ENCODE data around the gene OSBPL8. TPM values are rescaled to one million over a fixed set of nuclear protein-coding genes. Genes with fewer than 3 reads are reported as not detected.

The OSBPL8 gene
- total and polyA plus RNA-seq, 12 donors, result 3.7 to 154 (median 45.1) TPM

GRCh38 chr12:76449016-76449415 is 110.6 kb downstream of the OSBPL8 start:
- Histone ChIP-seq H3K27me3 (no peaks in the 10 kb centered on the region), H3K36me3 (replicated peaks in 1 of 2) (no peaks in the 10 kb centered on the region), H3K4me3 (no peak overlapping the region), H3K27ac (no peak overlapping the region), H3K4me1 (replicated peaks in 1 of 2) (peaks cover 0 to 5% of the 10 kb centered on the region in 2 donors), H3K9me3 (replicated peaks in 1 of 3) (no peaks in the 10 kb centered on the region)
- no peak for DNase-seq
- TF ChIP-seq CTCF (IDR thresholded peaks at IDR 0.05) (no peak), POLR2A (IDR thresholded peaks at IDR 0.05) (no peak)
- WGBS, 4 donors, result 85 to 88% (median 86%) methylated on average over 1 of the region's 1 CpG
- intact Hi-C loops (cut with DNase I), result no loop called here

- Histone ChIP-seq H3K4me3 (no peak overlapping the region), H3K36me3 (replicated peaks in 1 of 2) (no peaks in the 10 kb centered on the region), H3K4me1 (replicated peaks in 1 of 2) (peaks cover 0 to 5% of the 10 kb centered on the region in 2 donors), H3K27me3 (no peaks in the 10 kb centered on the region), H3K27ac (no peak overlapping the region), H3K9me3 (replicated peaks in 1 of 3) (no peaks in the 10 kb centered on the region)
- DNase-seq, result no peak
- 87 to 96% (median 93%) methylated on average over 1 of the region's 1 CpG for WGBS, 4 donors
- TF ChIP-seq CTCF (IDR thresholded peaks at IDR 0.05), result no peak
- no peak for TF ChIP-seq POLR2A (IDR thresholded peaks at IDR 0.05)
- intact Hi-C loops (cut with DNase I), result no loop called here
Observed at GRCh38 chr12:76446090-76446489, 113.5 kb downstream of the OSBPL8 start.

GRCh38 chr12:76445462-76445861 is 114.1 kb downstream of the OSBPL8 start:
- H3K27me3 ChIP-seq, result no peaks in the 10 kb centered on the region
- no peak overlapping the region for H3K27ac ChIP-seq
- no peaks in the 10 kb centered on the region for H3K9me3 ChIP-seq (replicated peaks in 1 of 3)
- 90 to 100% (median 93%) methylated on average over 1 of the region's 1 CpG for WGBS, 4 donors
- TF ChIP-seq CTCF (IDR thresholded peaks at IDR 0.05) (no peak), POLR2A (IDR thresholded peaks at IDR 0.05) (no peak)
- DNase-seq, result no peak
- H3K36me3 ChIP-seq (replicated peaks in 1 of 2), result no peaks in the 10 kb centered on the region
- intact Hi-C loops (cut with DNase I), result no loop called here
- H3K4me1 ChIP-seq (replicated peaks in 1 of 2), result peaks cover 0 to 5% of the 10 kb centered on the region in 2 donors
- H3K4me3 ChIP-seq, result no peak overlapping the region

- no peak for DNase-seq
- H3K27ac ChIP-seq, result no peak overlapping the region
- 89 to 100% (median 90%) methylated on average over 1 of the region's 1 CpG for WGBS, 4 donors
- no peaks in the 10 kb centered on the region for H3K9me3 ChIP-seq (replicated peaks in 1 of 3)
- TF ChIP-seq POLR2A (IDR thresholded peaks at IDR 0.05), result no peak
- no peak for TF ChIP-seq CTCF (IDR thresholded peaks at IDR 0.05)
- no peaks in the 10 kb centered on the region for H3K36me3 ChIP-seq (replicated peaks in 1 of 2)
- H3K4me1 ChIP-seq (replicated peaks in 1 of 2), result peaks cover 0 to 5% of the 10 kb centered on the region in 2 donors
- no peak overlapping the region for H3K4me3 ChIP-seq
- intact Hi-C loops (cut with DNase I), result no loop called here
- H3K27me3 ChIP-seq, result no peaks in the 10 kb centered on the region
Observed at GRCh38 chr12:76444408-76444984, 115.1 kb downstream of the OSBPL8 start.

Measured in adrenal gland (tissue), 12 donors.